ENCODE data around the gene GALNTL6.

GRCh38 chr4:172357006-172357540 is 543.9 kb downstream of the GALNTL6 start:
- TF ChIP-seq, protein P1, sequence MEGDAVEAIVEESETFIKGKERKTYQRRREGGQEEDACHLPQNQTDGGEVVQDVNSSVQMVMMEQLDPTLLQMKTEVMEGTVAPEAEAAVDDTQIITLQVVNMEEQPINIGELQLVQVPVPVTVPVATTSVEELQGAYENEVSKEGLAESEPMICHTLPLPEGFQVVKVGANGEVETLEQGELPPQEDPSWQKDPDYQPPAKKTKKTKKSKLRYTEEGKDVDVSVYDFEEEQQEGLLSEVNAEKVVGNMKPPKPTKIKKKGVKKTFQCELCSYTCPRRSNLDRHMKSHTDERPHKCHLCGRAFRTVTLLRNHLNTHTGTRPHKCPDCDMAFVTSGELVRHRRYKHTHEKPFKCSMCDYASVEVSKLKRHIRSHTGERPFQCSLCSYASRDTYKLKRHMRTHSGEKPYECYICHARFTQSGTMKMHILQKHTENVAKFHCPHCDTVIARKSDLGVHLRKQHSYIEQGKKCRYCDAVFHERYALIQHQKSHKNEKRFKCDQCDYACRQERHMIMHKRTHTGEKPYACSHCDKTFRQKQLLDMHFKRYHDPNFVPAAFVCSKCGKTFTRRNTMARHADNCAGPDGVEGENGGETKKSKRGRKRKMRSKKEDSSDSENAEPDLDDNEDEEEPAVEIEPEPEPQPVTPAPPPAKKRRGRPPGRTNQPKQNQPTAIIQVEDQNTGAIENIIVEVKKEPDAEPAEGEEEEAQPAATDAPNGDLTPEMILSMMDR (IDR thresholded peaks at IDR 0.05) = no peak
- TF ChIP-seq EZH2 (IDR thresholded peaks at IDR 0.05; ENCODE audit: borderline replicate concordance, insufficient read depth, low read depth, low read length, poor library complexity, severe bottlenecking) = no peak
